HUES64 (cell line): Measurements from ENCODE around the gene CEP112.

ENCODE experiments used
- H3K27ac ChIP-seq: 2 replicates; pipeline ENCODE4 v1.7.0; 2013; ENCODE audit warnings: low read depth, low read length, inconsistent platforms
- H3K27me3 ChIP-seq: 2 replicates; pipeline ENCODE4 v1.6.1; 2013; ENCODE audit warnings: mild to moderate bottlenecking, low read length; ENCODE audit not compliant: insufficient read depth
- H3K36me3 ChIP-seq: 2 replicates; pipeline ENCODE4 v1.6.1; 2013; ENCODE audit warnings: mild to moderate bottlenecking, low read length; ENCODE audit not compliant: insufficient read depth
- H3K4me1 ChIP-seq: 2 replicates; pipeline ENCODE4 v1.6.1; 2013; ENCODE audit warnings: mild to moderate bottlenecking, low read length, moderate library complexity; ENCODE audit not compliant: insufficient read depth
- H3K4me3 ChIP-seq: 2 replicates; pipeline ENCODE4 v1.5.1; 2013; ENCODE audit warnings: mild to moderate bottlenecking, low read length, moderate library complexity
- H3K9ac ChIP-seq: 2 replicates; pipeline ENCODE4 v1.6.1; 2013; ENCODE audit warnings: mild to moderate bottlenecking, low read depth, low read length
- H3K9me3 ChIP-seq: 2 replicates; pipeline ENCODE4 v1.6.1; 2013; ENCODE audit warnings: low read depth, low read length; ENCODE audit not compliant: insufficient read depth
- WGBS: fragments of 150-250, 120-280 bp; methylation state at CpG from one replicate; pipeline ENCODE4 v1.1.7; 2013; ENCODE audit warnings: missing lambda C conversion rate; 5-methylcytosine and 5-hydroxymethylcytosine counted together

The CEP112 gene

GRCh38 chr17:65633988-65634387 lies 557.9 kb downstream of the CEP112 start:
- Histone ChIP-seq H3K9ac (no peak overlapping the region), H3K36me3 (no peaks in the 10 kb centered on the region), H3K4me1 (peaks cover 9% of the 10 kb centered on the region), H3K4me3 (no peak overlapping the region), H3K27me3 (no peaks in the 10 kb centered on the region), H3K9me3 (no peaks in the 10 kb centered on the region), H3K27ac (no peak overlapping the region)

GRCh38 chr17:65633146-65633881 lies 558.6 kb downstream of the CEP112 start:
- Histone ChIP-seq H3K27ac (no peak overlapping the region), H3K27me3 (no peaks in the 10 kb centered on the region), H3K4me3 (no peak overlapping the region), H3K4me1 (peaks cover 8% of the 10 kb centered on the region), H3K9ac (no peak overlapping the region), H3K36me3 (no peaks in the 10 kb centered on the region), H3K9me3 (no peaks in the 10 kb centered on the region)
- WGBS, result 98% methylated on average over 8 of the region's 8 CpGs

GRCh38 chr17:65630502-65630901 lies 561.4 kb downstream of the CEP112 start:
- Histone ChIP-seq H3K36me3 (no peaks in the 10 kb centered on the region), H3K4me1 (peaks cover 19% of the 10 kb centered on the region), H3K27me3 (no peaks in the 10 kb centered on the region), H3K9ac (no peak overlapping the region), H3K4me3 (no peak overlapping the region), H3K27ac (no peak overlapping the region), H3K9me3 (no peaks in the 10 kb centered on the region)
- 97% methylated on average over 2 of the region's 2 CpGs for WGBS

GRCh38 chr17:65629234-65629690 lies 562.7 kb downstream of the CEP112 start:
- Histone ChIP-seq H3K27me3 (no peaks in the 10 kb centered on the region), H3K36me3 (no peaks in the 10 kb centered on the region), H3K9me3 (no peaks in the 10 kb centered on the region), H3K4me1 (peaks cover 19% of the 10 kb centered on the region), H3K4me3 (no peak overlapping the region), H3K9ac (no peak overlapping the region), H3K27ac (no peak overlapping the region)
- WGBS, result 72% methylated on average over 4 of the region's 5 CpGs

- 82% methylated on average over 8 of the region's 8 CpGs for WGBS
- H3K36me3 ChIP-seq, result no peaks in the 10 kb centered on the region
- no peak overlapping the region for H3K4me3 ChIP-seq
- no peak overlapping the region for H3K9ac ChIP-seq
- peaks cover 19% of the 10 kb centered on the region for H3K4me1 ChIP-seq
- no peaks in the 10 kb centered on the region for H3K27me3 ChIP-seq
- H3K27ac ChIP-seq, result no peak overlapping the region
- H3K9me3 ChIP-seq, result no peaks in the 10 kb centered on the region
These were observed 563.3 kb downstream of the CEP112 start for GRCh38 chr17:65628644-65629036.

GRCh38 chr17:65627891-65628643 lies 563.9 kb downstream of the CEP112 start:
- WGBS, result 80% methylated on average over 14 of the region's 17 CpGs
- Histone ChIP-seq H3K9me3 (no peaks in the 10 kb centered on the region), H3K36me3 (no peaks in the 10 kb centered on the region), H3K4me1 (peaks cover 19% of the 10 kb centered on the region), H3K27me3 (no peaks in the 10 kb centered on the region), H3K27ac (no peak overlapping the region), H3K4me3 (no peak overlapping the region), H3K9ac (no peak overlapping the region)

GRCh38 chr17:65627108-65627507 lies 564.8 kb downstream of the CEP112 start:
- Histone ChIP-seq H3K4me1 (peaks cover 19% of the 10 kb centered on the region), H3K27ac (no peak overlapping the region), H3K4me3 (no peak overlapping the region), H3K9ac (no peak overlapping the region), H3K27me3 (no peaks in the 10 kb centered on the region), H3K36me3 (no peaks in the 10 kb centered on the region), H3K9me3 (no peaks in the 10 kb centered on the region)
- WGBS, result 94% methylated on average over 5 of the region's 5 CpGs

GRCh38 chr17:65626451-65626850 lies 565.5 kb downstream of the CEP112 start:
- Histone ChIP-seq H3K4me3 (no peak overlapping the region), H3K4me1 (peaks cover 19% of the 10 kb centered on the region), H3K9ac (no peak overlapping the region), H3K9me3 (no peaks in the 10 kb centered on the region), H3K27ac (no peak overlapping the region), H3K27me3 (no peaks in the 10 kb centered on the region), H3K36me3 (no peaks in the 10 kb centered on the region)

- Histone ChIP-seq H3K4me1 (no peaks in the 10 kb centered on the region), H3K27ac (no peak overlapping the region), H3K36me3 (no peaks in the 10 kb centered on the region), H3K27me3 (no peaks in the 10 kb centered on the region), H3K4me3 (no peak overlapping the region), H3K9ac (no peak overlapping the region), H3K9me3 (no peaks in the 10 kb centered on the region)
- 91% methylated on average over 1 of the region's 1 CpG for WGBS
These were observed 573.4 kb downstream of the CEP112 start for GRCh38 chr17:65618516-65618915.

GRCh38 chr17:65617496-65617895 lies 574.4 kb downstream of the CEP112 start:
- no peaks in the 10 kb centered on the region for H3K27me3 ChIP-seq
- no peaks in the 10 kb centered on the region for H3K4me1 ChIP-seq
- H3K9ac ChIP-seq, result no peak overlapping the region
- no peaks in the 10 kb centered on the region for H3K9me3 ChIP-seq
- H3K36me3 ChIP-seq, result no peaks in the 10 kb centered on the region
- WGBS, result 93% methylated on average over 11 of the region's 11 CpGs
- H3K4me3 ChIP-seq, result no peak overlapping the region
- no peak overlapping the region for H3K27ac ChIP-seq

- WGBS, result 97% methylated on average over 2 of the region's 2 CpGs
- no peaks in the 10 kb centered on the region for H3K4me1 ChIP-seq
- H3K9ac ChIP-seq, result no peak overlapping the region
- H3K36me3 ChIP-seq, result no peaks in the 10 kb centered on the region
- H3K27me3 ChIP-seq, result no peaks in the 10 kb centered on the region
- no peaks in the 10 kb centered on the region for H3K9me3 ChIP-seq
- no peak overlapping the region for H3K27ac ChIP-seq
- no peak overlapping the region for H3K4me3 ChIP-seq
These were observed 582.2 kb downstream of the CEP112 start for GRCh38 chr17:65609749-65610148.
